ENCODE measurements around the gene HDC.
A peak's percentile ranks its signal among the peaks of the same experiment; 100 is the strongest.

The HDC gene

GRCh38 chr15:50251638-50252182, 13.8 kb downstream of the HDC start:
- H3K36me3 ChIP-seq (ENCODE audit: control insufficient read depth, insufficient read depth, low read length, severe bottlenecking) = no peaks in the 10 kb centered on the region
- H3K27me3 ChIP-seq (replicated peaks; ENCODE audit: control insufficient read depth, insufficient read depth, low read length) = peaks cover 17% of the 10 kb centered on the region
- H3K4me1 ChIP-seq (ENCODE audit: control insufficient read depth, insufficient read depth, low read length) = peaks cover 7% of the 10 kb centered on the region
- H3K9me3 ChIP-seq (ENCODE audit: control insufficient read depth, low read length) = no peaks in the 10 kb centered on the region
- H3K9ac ChIP-seq (ENCODE audit: low read length) = no peak overlapping the region
- no peak overlapping the region for H3K4me3 ChIP-seq (ENCODE audit: low read length)
- no peak for DNase-seq (ENCODE audit: low read depth)

GRCh38 chr15:50250760-50251394, 14.6 kb downstream of the HDC start:
- H3K9me3 ChIP-seq (ENCODE audit: control insufficient read depth, low read length) = no peaks in the 10 kb centered on the region
- H3K36me3 ChIP-seq (ENCODE audit: control insufficient read depth, insufficient read depth, low read length, severe bottlenecking) = no peaks in the 10 kb centered on the region
- H3K4me1 ChIP-seq (ENCODE audit: control insufficient read depth, insufficient read depth, low read length) = peaks cover 7% of the 10 kb centered on the region
- peaks cover 17% of the 10 kb centered on the region for H3K27me3 ChIP-seq (replicated peaks; ENCODE audit: control insufficient read depth, insufficient read depth, low read length)
- no peak overlapping the region for H3K9ac ChIP-seq (ENCODE audit: low read length)
- DNase-seq (ENCODE audit: low read depth) = no peak
- no peak overlapping the region for H3K4me3 ChIP-seq (ENCODE audit: low read length)

GRCh38 chr15:50249704-50250103, 15.8 kb downstream of the HDC start:
- no peaks in the 10 kb centered on the region for H3K9me3 ChIP-seq (ENCODE audit: control insufficient read depth, low read length)
- peaks cover 7% of the 10 kb centered on the region for H3K4me1 ChIP-seq (ENCODE audit: control insufficient read depth, insufficient read depth, low read length)

GRCh38 chr15:50248994-50249582, 16.4 kb downstream of the HDC start:
- no peaks in the 10 kb centered on the region for H3K9me3 ChIP-seq (ENCODE audit: control insufficient read depth, low read length)
- H3K4me3 ChIP-seq (ENCODE audit: low read length) = no peak overlapping the region
- H3K4me1 ChIP-seq (ENCODE audit: control insufficient read depth, insufficient read depth, low read length) = peaks cover 7% of the 10 kb centered on the region
- no peaks in the 10 kb centered on the region for H3K36me3 ChIP-seq (ENCODE audit: control insufficient read depth, insufficient read depth, low read length, severe bottlenecking)
- peaks cover 15% of the 10 kb centered on the region for H3K27me3 ChIP-seq (replicated peaks; ENCODE audit: control insufficient read depth, insufficient read depth, low read length)
- H3K9ac ChIP-seq (ENCODE audit: low read length) = no peak overlapping the region
- DNase-seq (ENCODE audit: low read depth) = no peak

More at GRCh38 chr15:50249704-50250103, 15.8 kb downstream of the HDC start:
- H3K27me3 ChIP-seq (replicated peaks; ENCODE audit: control insufficient read depth, insufficient read depth, low read length) = peaks cover 17% of the 10 kb centered on the region
- H3K4me3 ChIP-seq (ENCODE audit: low read length) = no peak overlapping the region
- no peaks in the 10 kb centered on the region for H3K36me3 ChIP-seq (ENCODE audit: control insufficient read depth, insufficient read depth, low read length, severe bottlenecking)
- no peak overlapping the region for H3K9ac ChIP-seq (ENCODE audit: low read length)
- DNase-seq (ENCODE audit: low read depth) = no peak

GRCh38 chr15:50247819-50248655, 17.5 kb downstream of the HDC start:
- Histone ChIP-seq H3K27me3 (replicated peaks; ENCODE audit: control insufficient read depth, insufficient read depth, low read length) (peaks cover 13% of the 10 kb centered on the region), H3K36me3 (ENCODE audit: control insufficient read depth, insufficient read depth, low read length, severe bottlenecking) (no peaks in the 10 kb centered on the region), H3K4me1 (ENCODE audit: control insufficient read depth, insufficient read depth, low read length) (peaks cover 7% of the 10 kb centered on the region), H3K9ac (ENCODE audit: low read length) (no peak overlapping the region), H3K4me3 (ENCODE audit: low read length) (no peak overlapping the region), H3K9me3 (ENCODE audit: control insufficient read depth, low read length) (no peaks in the 10 kb centered on the region)
- DNase-seq (ENCODE audit: low read depth) = no peak

- no peaks in the 10 kb centered on the region for H3K9me3 ChIP-seq (ENCODE audit: control insufficient read depth, low read length)
- H3K36me3 ChIP-seq (ENCODE audit: control insufficient read depth, insufficient read depth, low read length, severe bottlenecking) = no peaks in the 10 kb centered on the region
- no peak overlapping the region for H3K9ac ChIP-seq (ENCODE audit: low read length)
- H3K4me3 ChIP-seq (ENCODE audit: low read length) = no peak overlapping the region
- H3K4me1 ChIP-seq (ENCODE audit: control insufficient read depth, insufficient read depth, low read length) = peaks cover 7% of the 10 kb centered on the region
- H3K27me3 ChIP-seq (replicated peaks; ENCODE audit: control insufficient read depth, insufficient read depth, low read length) = peaks cover 4% of the 10 kb centered on the region
- DNase-seq (ENCODE audit: low read depth) = no peak
Observed at GRCh38 chr15:50246631-50247030, 18.9 kb downstream of the HDC start.

GRCh38 chr15:50244959-50245624, 20.4 kb downstream of the HDC start:
- Histone ChIP-seq H3K4me1 (ENCODE audit: control insufficient read depth, insufficient read depth, low read length) (peaks cover 6% of the 10 kb centered on the region), H3K9me3 (ENCODE audit: control insufficient read depth, low read length) (no peaks in the 10 kb centered on the region), H3K27me3 (replicated peaks; ENCODE audit: control insufficient read depth, insufficient read depth, low read length) (no peaks in the 10 kb centered on the region), H3K4me3 (ENCODE audit: low read length) (no peak overlapping the region), H3K36me3 (ENCODE audit: control insufficient read depth, insufficient read depth, low read length, severe bottlenecking) (no peaks in the 10 kb centered on the region), H3K9ac (ENCODE audit: low read length) (no peak overlapping the region)
- no peak for DNase-seq (ENCODE audit: low read depth)

GRCh38 chr15:50244153-50244552, 21.4 kb downstream of the HDC start:
- H3K9me3 ChIP-seq (ENCODE audit: control insufficient read depth, low read length) = no peaks in the 10 kb centered on the region
- H3K27me3 ChIP-seq (replicated peaks; ENCODE audit: control insufficient read depth, insufficient read depth, low read length) = no peaks in the 10 kb centered on the region
- no peak overlapping the region for H3K4me3 ChIP-seq (ENCODE audit: low read length)
- H3K9ac ChIP-seq (ENCODE audit: low read length) = no peak overlapping the region
- H3K4me1 ChIP-seq (ENCODE audit: control insufficient read depth, insufficient read depth, low read length) = peaks cover under 1% of the 10 kb centered on the region
- no peak for DNase-seq (ENCODE audit: low read depth)
- H3K36me3 ChIP-seq (ENCODE audit: control insufficient read depth, insufficient read depth, low read length, severe bottlenecking) = no peaks in the 10 kb centered on the region

GRCh38 chr15:50241684-50242450, 23.7 kb downstream of the HDC start:
- Histone ChIP-seq H3K4me3 (ENCODE audit: low read length) (no peak overlapping the region), H3K9me3 (ENCODE audit: control insufficient read depth, low read length) (no peaks in the 10 kb centered on the region), H3K4me1 (ENCODE audit: control insufficient read depth, insufficient read depth, low read length) (no peaks in the 10 kb centered on the region), H3K27me3 (replicated peaks; ENCODE audit: control insufficient read depth, insufficient read depth, low read length) (peaks cover 4% of the 10 kb centered on the region), H3K9ac (ENCODE audit: low read length) (no peak overlapping the region), H3K36me3 (ENCODE audit: control insufficient read depth, insufficient read depth, low read length, severe bottlenecking) (no peaks in the 10 kb centered on the region)
- DNase-seq (ENCODE audit: low read depth) = peak; percentile 36

GRCh38 chr15:50238255-50238654, 27.3 kb downstream of the HDC start:
- Histone ChIP-seq H3K36me3 (ENCODE audit: control insufficient read depth, insufficient read depth, low read length, severe bottlenecking) (no peaks in the 10 kb centered on the region), H3K27me3 (replicated peaks; ENCODE audit: control insufficient read depth, insufficient read depth, low read length) (peaks cover 4% of the 10 kb centered on the region), H3K9ac (ENCODE audit: low read length) (no peak overlapping the region), H3K9me3 (ENCODE audit: control insufficient read depth, low read length) (no peaks in the 10 kb centered on the region), H3K4me1 (ENCODE audit: control insufficient read depth, insufficient read depth, low read length) (no peaks in the 10 kb centered on the region), H3K4me3 (ENCODE audit: low read length) (no peak overlapping the region)
- no peak for DNase-seq (ENCODE audit: low read depth)

Data from adipocyte (in vitro differentiated cells).